Body of pancreas (tissue), 4 donors: ENCODE measurements around the gene SESN2. TPM values are rescaled to one million over a fixed set of nuclear protein-coding genes. Genes with fewer than 3 reads are reported as not detected.
A peak's percentile ranks its signal among the peaks of the same experiment; 100 is the strongest.

Experiments
- ATAC-seq: fragments of 150-250 bp; one replicate; pipeline ENCODE4 v1.9.1; 2016
- DNase-seq, 4 donors: peaks; one replicate each; pipeline ENCODE4 v3.0.0-alpha.2; 2019
- H3K27ac ChIP-seq, 4 donors: fragments of 200-600 bp; sonication (generic); 1 replicate in 3 of 4; 2 replicates in 1 of 4; pipeline versions ENCODE4 v1.5.1 to v1.6.1; 2016 to 2019; ENCODE audit warnings: mild to moderate bottlenecking in 1 of 4, mixed read lengths in 1 of 4, moderate library complexity in 1 of 4
- H3K27me3 ChIP-seq, 2 donors: fragments of 200-600 bp; sonication (generic); one replicate each; pipeline ENCODE4 v1.6.0; 2016; ENCODE audit warnings: mild to moderate bottlenecking in 1 of 2
- H3K36me3 ChIP-seq, 2 donors: fragments of 200-600 bp; sonication (generic); replicated peaks in 1 of 2; 2 replicates each; pipeline ENCODE4 v1.5.1; 2016; ENCODE audit warnings: low read depth in 2 of 2; ENCODE audit not compliant: insufficient read depth in 1 of 2
- H3K4me1 ChIP-seq: fragments of 200-600 bp; sonication (generic); one replicate; pipeline ENCODE4 v1.6.0; 2016
- H3K4me3 ChIP-seq, 2 donors: fragments of 200-600 bp; sonication (generic); 1 replicate in 1 of 2; 2 replicates in 1 of 2; pipeline ENCODE4 v1.5.1; 2016 to 2019
- H3K9me3 ChIP-seq, 3 donors: fragments of 200-600 bp; sonication (generic); 1 replicate in 2 of 3; 2 replicates in 1 of 3; pipeline ENCODE4 v1.5.1; 2016
- POLR2A ChIP-seq, 3 donors: fragments of 450-650 bp; IDR thresholded peaks; one replicate each; pipeline ENCODE4 v1.6.1; 2016; ENCODE audit warnings: antibody characterized with exemption in 3 of 3, mild to moderate bottlenecking in 2 of 3
- WGBS, 2 donors: methylation state at CpG; one replicate each; pipeline ENCODE4 v1.1.5; 2017; 5-methylcytosine and 5-hydroxymethylcytosine counted together
- intact Hi-C: fragments of 100-400 bp; cut with DNase I; formaldehyde crosslinking; loops from one replicate; pipeline ENCODE4 v1.15.1; 2023
- total RNA-seq, 2 donors: library from RNA; depleted of rRNA; stranded (reverse); fragments of >200 nt; gene quantifications; one replicate each; pipeline ENCODE4 v1.1.0, GENCODE V29; 2016
- TF ChIP-seq, protein P1 (sequence below), 7 experiments: fragments of 450-650 bp in 4 of 7; fragments of 200-600 bp in 3 of 7; sonication (generic) in 3 of 7; IDR thresholded peaks; one replicate each; pipeline ENCODE4 v1.5.1; 2016 to 2019; ENCODE audit warnings: antibody characterized with exemption in 7 of 7

SESN2 gene
- total RNA-seq, 2 donors from 2014 or later: 8.2 to 12.5 TPM

DNA sequence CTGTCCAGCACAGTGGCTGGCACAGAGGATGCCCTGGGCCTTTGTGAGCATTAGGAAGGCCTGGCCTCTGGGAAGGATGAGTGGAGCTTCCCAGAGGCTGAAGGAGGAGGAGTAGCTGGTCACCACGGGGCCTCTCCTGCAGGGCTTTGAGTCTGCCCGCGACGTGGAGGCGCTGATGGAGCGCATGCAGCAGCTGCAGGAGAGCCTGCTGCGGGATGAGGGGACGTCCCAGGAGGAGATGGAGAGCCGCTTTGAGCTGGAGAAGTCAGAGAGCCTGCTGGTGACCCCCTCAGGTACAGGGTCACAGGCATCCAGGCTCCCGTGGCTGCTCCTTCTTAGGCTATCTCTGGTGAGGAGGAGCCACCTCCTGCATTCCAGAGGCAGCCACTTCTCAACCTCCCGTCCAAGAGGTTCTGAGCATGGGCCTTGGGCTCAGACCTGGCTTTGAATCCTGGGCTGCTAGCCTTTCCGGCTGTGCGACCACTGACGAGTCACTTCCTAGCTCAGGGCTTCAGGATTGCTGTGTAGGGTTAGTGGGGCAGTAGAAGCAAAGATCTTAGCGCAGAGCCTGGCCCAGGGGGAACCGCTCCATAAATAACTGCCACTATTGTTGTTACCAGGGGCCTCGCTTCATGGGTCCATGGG, 14.0 kb downstream of the SESN2 start:
- intact Hi-C loops: no loop called here
- Histone ChIP-seq H3K27ac (no peak overlapping the region), H3K9me3 (no peaks in the 10 kb centered on the region), H3K4me3 (no peak overlapping the region), H3K27me3 (no peaks in the 10 kb centered on the region), H3K4me1 (peaks cover 13% of the 10 kb centered on the region), H3K36me3 (peaks cover 0 to 19% of the 10 kb centered on the region in 2 donors)
- TF ChIP-seq, protein P1, sequence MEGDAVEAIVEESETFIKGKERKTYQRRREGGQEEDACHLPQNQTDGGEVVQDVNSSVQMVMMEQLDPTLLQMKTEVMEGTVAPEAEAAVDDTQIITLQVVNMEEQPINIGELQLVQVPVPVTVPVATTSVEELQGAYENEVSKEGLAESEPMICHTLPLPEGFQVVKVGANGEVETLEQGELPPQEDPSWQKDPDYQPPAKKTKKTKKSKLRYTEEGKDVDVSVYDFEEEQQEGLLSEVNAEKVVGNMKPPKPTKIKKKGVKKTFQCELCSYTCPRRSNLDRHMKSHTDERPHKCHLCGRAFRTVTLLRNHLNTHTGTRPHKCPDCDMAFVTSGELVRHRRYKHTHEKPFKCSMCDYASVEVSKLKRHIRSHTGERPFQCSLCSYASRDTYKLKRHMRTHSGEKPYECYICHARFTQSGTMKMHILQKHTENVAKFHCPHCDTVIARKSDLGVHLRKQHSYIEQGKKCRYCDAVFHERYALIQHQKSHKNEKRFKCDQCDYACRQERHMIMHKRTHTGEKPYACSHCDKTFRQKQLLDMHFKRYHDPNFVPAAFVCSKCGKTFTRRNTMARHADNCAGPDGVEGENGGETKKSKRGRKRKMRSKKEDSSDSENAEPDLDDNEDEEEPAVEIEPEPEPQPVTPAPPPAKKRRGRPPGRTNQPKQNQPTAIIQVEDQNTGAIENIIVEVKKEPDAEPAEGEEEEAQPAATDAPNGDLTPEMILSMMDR (IDR thresholded peaks at IDR 0.05): no peak
- no peak for TF ChIP-seq POLR2A (IDR thresholded peaks at IDR 0.05)
- 88 to 92% methylated on average over 16 to 17 of the region's 17 CpGs for WGBS, 2 donors
- DNase-seq: no peak
- ATAC-seq: no peak

DNA sequence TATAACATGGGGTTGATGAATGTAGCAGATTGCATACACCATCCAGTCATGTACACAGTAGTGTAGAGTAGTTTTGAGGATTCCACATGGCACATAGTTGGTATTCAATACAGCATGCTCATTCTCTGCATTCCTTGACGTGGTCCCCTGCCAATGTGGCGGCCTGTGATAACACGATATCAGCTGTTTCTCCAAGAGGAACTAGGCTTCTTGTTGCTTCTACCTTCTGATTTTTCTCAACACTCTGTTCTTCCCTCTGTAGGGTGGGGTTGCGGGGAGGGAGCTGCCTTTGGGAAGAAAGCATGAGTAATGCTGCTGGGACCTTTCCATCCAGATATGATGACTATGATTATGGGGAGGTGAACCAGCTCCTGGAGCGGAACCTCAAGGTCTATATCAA, 19.4 kb downstream of the SESN2 start:
- intact Hi-C loops: no loop called here
- no peak overlapping the region for H3K27ac ChIP-seq
- no peak for ATAC-seq

DNA sequence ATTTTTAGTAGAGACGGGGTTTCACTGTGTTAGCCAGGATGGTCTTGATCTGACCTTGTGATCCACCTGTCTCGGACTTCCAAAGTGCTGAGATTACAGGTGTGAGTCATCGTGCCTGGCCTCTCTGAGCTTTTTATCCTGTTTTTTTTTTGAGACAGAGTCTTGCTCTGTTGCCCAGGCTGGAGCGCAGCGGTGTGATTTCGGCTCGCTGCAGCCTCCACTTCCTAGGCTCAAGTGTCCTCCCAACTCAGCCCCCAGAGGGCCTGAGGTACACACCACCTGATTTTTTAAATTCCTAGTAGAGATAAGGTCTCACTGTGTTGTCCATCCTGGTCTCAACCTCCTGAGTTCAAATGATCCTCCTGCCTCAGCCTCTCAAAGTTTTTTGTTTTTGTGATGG, 20.4 kb downstream of the SESN2 start:
- ATAC-seq (no peak), DNase-seq (no peak)
- Histone ChIP-seq H3K4me3 (no peak overlapping the region), H3K4me1 (no peaks in the 10 kb centered on the region), H3K27ac (no peak overlapping the region), H3K9me3 (no peaks in the 10 kb centered on the region), H3K36me3 (peaks cover 7 to 21% of the 10 kb centered on the region in 2 donors), H3K27me3 (no peaks in the 10 kb centered on the region)
- 91 to 97% methylated on average over 6 to 7 of the region's 7 CpGs for WGBS, 2 donors
- intact Hi-C loops: no loop called here
- no peak for TF ChIP-seq POLR2A (IDR thresholded peaks at IDR 0.05)
- TF ChIP-seq, protein P1 (IDR thresholded peaks at IDR 0.05): no peak

More for the DNA sequence above, 19.4 kb downstream of the SESN2 start:
- 85 to 90% methylated on average over 5 of the region's 5 CpGs for WGBS, 2 donors
- TF ChIP-seq, protein P1 (IDR thresholded peaks at IDR 0.05): no peak
- TF ChIP-seq POLR2A (IDR thresholded peaks at IDR 0.05): no peak
- Histone ChIP-seq H3K27me3 (no peaks in the 10 kb centered on the region), H3K4me3 (no peak overlapping the region), H3K4me1 (no peaks in the 10 kb centered on the region), H3K9me3 (no peaks in the 10 kb centered on the region), H3K36me3 (peaks cover 7 to 24% of the 10 kb centered on the region in 2 donors)
- no peak for DNase-seq

DNA sequence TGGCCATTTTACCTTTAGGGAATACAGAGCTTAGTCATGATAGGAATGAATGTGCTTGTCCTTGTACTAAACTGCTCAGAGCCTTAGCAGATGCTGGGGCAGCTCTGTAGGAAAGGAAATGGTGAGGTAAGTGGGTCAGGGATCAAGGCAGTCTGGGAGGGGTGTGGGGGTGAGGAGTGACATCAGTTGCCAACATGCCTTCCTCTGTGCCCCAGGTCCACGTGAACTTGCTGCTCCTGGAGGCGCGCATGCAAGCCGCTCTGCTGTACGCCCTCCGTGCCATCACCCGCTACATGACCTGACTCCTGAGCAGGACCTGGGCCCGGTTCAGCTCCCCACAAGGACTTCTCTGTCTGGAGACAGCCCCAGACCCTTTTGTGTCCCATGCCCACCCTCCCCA, 21.2 kb downstream of the SESN2 start:
- peaks cover 7 to 18% of the 10 kb centered on the region in 2 donors for H3K36me3 ChIP-seq
- TF ChIP-seq, protein P1 (IDR thresholded peaks at IDR 0.05): no peak
- no peak for TF ChIP-seq POLR2A (IDR thresholded peaks at IDR 0.05)
- DNase-seq (no peak), ATAC-seq (no peak)
- no peaks in the 10 kb centered on the region for H3K4me1 ChIP-seq
- 93 to 97% methylated on average over 8 of the region's 8 CpGs for WGBS, 2 donors
- intact Hi-C loops: no loop called here
- no peaks in the 10 kb centered on the region for H3K9me3 ChIP-seq
- no peaks in the 10 kb centered on the region for H3K27me3 ChIP-seq
- no peak overlapping the region for H3K4me3 ChIP-seq
- H3K27ac ChIP-seq: peak overlapping the region in 1 of 4 donors; percentile 31

DNA sequence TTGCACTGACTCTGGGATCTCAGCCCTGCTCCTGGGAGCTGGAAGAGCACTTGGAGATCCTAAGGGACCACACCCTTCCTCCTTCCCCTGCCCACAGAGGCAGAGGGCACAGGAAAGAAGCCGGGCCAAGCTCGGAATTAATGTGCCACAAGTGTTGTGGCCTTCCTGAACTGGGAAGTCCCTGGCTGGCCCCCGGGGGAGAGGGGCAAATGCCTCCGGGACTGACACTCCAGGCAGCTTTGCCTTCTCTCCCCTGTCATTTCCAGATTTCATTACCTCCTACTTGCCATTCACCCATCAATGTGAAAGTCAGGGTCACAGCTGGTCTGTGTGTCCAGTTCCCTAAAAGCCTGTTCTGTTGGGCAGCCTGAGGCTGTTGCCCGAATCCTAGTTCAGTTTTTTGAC, 21.7 kb downstream of the SESN2 start:
- Histone ChIP-seq H3K27ac (peak overlapping the region in 1 of 4 donors; percentile 31), H3K36me3 (peaks cover 7 to 18% of the 10 kb centered on the region in 2 donors)
- DNase-seq: no peak

More for the DNA sequence above, 21.7 kb downstream of the SESN2 start:
- ATAC-seq: no peak
- Histone ChIP-seq H3K9me3 (no peaks in the 10 kb centered on the region), H3K4me3 (no peak overlapping the region), H3K27me3 (no peaks in the 10 kb centered on the region), H3K4me1 (no peaks in the 10 kb centered on the region)
- WGBS, 2 donors: 84 to 88% methylated on average over 1 to 5 of the region's 5 CpGs
- no peak for TF ChIP-seq POLR2A (IDR thresholded peaks at IDR 0.05)
- TF ChIP-seq, protein P1 (IDR thresholded peaks at IDR 0.05): no peak
- intact Hi-C loops: no loop called here
